Measurements from ENCODE around the gene GYG1.

DNA sequence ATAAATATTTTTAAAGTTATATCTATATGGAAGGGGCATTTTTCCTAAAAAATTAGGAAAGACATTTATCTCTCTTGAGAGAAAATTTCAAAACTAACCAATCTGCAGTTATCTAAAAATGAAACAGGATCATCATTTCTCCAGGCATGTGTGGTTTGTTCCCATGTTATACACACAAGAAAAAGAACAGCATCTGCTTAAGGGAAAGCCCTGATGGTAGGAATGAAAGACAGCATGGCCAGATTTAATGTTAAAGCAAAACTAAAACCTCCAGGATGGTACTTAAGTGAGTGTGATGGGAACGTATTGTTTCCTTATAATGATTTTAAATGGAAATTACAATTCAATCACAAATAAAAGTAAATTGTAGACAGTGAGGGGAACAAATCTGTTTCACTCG, 46.2 kb upstream of the GYG1 start:
- TF ChIP-seq BHLHE40 (IDR thresholded peaks at IDR 0.05; ENCODE audit: low read depth, low read length) (no peak), POLR2A (IDR thresholded peaks at IDR 0.05; ENCODE audit: low read depth, low read length) (no peak), MXI1 (IDR thresholded peaks at IDR 0.05; ENCODE audit: borderline replicate concordance, low read depth, low read length) (no peak), SMC3 (IDR thresholded peaks at IDR 0.05; ENCODE audit: low read depth, low read length) (no peak), RCOR1 (IDR thresholded peaks at IDR 0.05; ENCODE audit: insufficient replicate concordance, low read length) (no peak), FOS (IDR thresholded peaks at IDR 0.05; ENCODE audit: low read depth, low read length) (no peak)
- TF ChIP-seq, protein P1, sequence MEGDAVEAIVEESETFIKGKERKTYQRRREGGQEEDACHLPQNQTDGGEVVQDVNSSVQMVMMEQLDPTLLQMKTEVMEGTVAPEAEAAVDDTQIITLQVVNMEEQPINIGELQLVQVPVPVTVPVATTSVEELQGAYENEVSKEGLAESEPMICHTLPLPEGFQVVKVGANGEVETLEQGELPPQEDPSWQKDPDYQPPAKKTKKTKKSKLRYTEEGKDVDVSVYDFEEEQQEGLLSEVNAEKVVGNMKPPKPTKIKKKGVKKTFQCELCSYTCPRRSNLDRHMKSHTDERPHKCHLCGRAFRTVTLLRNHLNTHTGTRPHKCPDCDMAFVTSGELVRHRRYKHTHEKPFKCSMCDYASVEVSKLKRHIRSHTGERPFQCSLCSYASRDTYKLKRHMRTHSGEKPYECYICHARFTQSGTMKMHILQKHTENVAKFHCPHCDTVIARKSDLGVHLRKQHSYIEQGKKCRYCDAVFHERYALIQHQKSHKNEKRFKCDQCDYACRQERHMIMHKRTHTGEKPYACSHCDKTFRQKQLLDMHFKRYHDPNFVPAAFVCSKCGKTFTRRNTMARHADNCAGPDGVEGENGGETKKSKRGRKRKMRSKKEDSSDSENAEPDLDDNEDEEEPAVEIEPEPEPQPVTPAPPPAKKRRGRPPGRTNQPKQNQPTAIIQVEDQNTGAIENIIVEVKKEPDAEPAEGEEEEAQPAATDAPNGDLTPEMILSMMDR (conservative IDR thresholded peaks at IDR 0.05; ENCODE audit: low read depth, low read length): no peak; the same call in 1 of the 2 replicates
- TF ChIP-seq, protein P2, sequence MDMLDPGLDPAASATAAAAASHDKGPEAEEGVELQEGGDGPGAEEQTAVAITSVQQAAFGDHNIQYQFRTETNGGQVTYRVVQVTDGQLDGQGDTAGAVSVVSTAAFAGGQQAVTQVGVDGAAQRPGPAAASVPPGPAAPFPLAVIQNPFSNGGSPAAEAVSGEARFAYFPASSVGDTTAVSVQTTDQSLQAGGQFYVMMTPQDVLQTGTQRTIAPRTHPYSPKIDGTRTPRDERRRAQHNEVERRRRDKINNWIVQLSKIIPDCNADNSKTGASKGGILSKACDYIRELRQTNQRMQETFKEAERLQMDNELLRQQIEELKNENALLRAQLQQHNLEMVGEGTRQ (IDR thresholded peaks at IDR 0.05; ENCODE audit: low read depth, low read length): no peak
- TF ChIP-seq, protein P3, sequence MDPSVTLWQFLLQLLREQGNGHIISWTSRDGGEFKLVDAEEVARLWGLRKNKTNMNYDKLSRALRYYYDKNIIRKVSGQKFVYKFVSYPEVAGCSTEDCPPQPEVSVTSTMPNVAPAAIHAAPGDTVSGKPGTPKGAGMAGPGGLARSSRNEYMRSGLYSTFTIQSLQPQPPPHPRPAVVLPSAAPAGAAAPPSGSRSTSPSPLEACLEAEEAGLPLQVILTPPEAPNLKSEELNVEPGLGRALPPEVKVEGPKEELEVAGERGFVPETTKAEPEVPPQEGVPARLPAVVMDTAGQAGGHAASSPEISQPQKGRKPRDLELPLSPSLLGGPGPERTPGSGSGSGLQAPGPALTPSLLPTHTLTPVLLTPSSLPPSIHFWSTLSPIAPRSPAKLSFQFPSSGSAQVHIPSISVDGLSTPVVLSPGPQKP (IDR thresholded peaks at IDR 0.05; ENCODE audit: borderline replicate concordance, low read depth, low read length): no peak
